PC-3 (cell line): Measurements from ENCODE around the gene PCGF2. TPM values are rescaled to one million over a fixed set of nuclear protein-coding genes. Genes with fewer than 3 reads are reported as not detected.

ENCODE experiments used
- microRNA-seq: library from miRNA; unstranded; fragments of <30 nt; microRNA quantifications from one replicate; pipeline ENCODE4 v1.1.0, GENCODE V29; 2020; ENCODE audit not compliant: unreplicated experiment
- total RNA-seq: library from RNA; depleted of rRNA; stranded (reverse); fragments of >200 nt; gene quantifications from 2 replicates; pipeline ENCODE4 v1.2.3, GENCODE V29; 2014; rRNA removed

Gene PCGF2
- total RNA-seq, 1 experiment from 2014 or later = 14.1 TPM

Small RNA genes lying within 50 kb of the gene (microRNA-seq; reads per million reads assigned to microRNA genes)
- gene MIR4726 (1.3 reads per million), gene MIR4734 (not detected)

Other genes starting within 250 kb of the PCGF2 start
- 1.8 and 2.6 TPM in 2 replicates for gene SRCIN1, start 142.4 kb downstream of the PCGF2 start, total RNA-seq
- gene EPOP, start 73.4 kb downstream of the PCGF2 start, total RNA-seq = 12.6 and 17.7 TPM in 2 replicates
- gene MLLT6, start 43.1 kb downstream of the PCGF2 start, total RNA-seq = 24.7 and 28.7 TPM in 2 replicates
- 13.7 and 14.1 TPM in 2 replicates for gene CISD3, start 18.0 kb downstream of the PCGF2 start, total RNA-seq
- gene PSMB3, start 4.4 kb upstream of the PCGF2 start, total RNA-seq = 366 and 441 TPM in 2 replicates
- 25.5 and 43.7 TPM in 2 replicates for gene PIP4K2B, start 51.2 kb upstream of the PCGF2 start, total RNA-seq
- gene CWC25, start 77.0 kb upstream of the PCGF2 start, total RNA-seq = 11.8 and 15.0 TPM in 2 replicates
- 807 and 1,110 TPM in 2 replicates for gene RPL23, start 105.4 kb upstream of the PCGF2 start, total RNA-seq
- 106 and 120 TPM in 2 replicates for gene LASP1, start 121.7 kb upstream of the PCGF2 start, total RNA-seq
- not detected in 2 replicates for gene FBXO47, start 219.1 kb upstream of the PCGF2 start, total RNA-seq